Stomach (tissue), 4 donors: ENCODE results near the gene CTDSPL.

ENCODE experiments used
- CTCF ChIP-seq, 7 experiments: fragments of 450-650 bp in 4 of 7; fragments of 200-600 bp in 3 of 7; sonication (generic) in 3 of 7; IDR thresholded peaks; one replicate each; pipeline ENCODE4 v1.5.1; 2016 to 2019; ENCODE audit warnings: antibody characterized with exemption in 7 of 7, control low read depth in 2 of 7, mild to moderate bottlenecking in 1 of 7
- POLR2A ChIP-seq, 4 donors: fragments of 450-650 bp; IDR thresholded peaks; one replicate each; pipeline ENCODE4 v1.6.1; 2016; ENCODE audit warnings: antibody characterized with exemption in 4 of 4, control low read depth in 2 of 4, mild to moderate bottlenecking in 1 of 4, moderate library complexity in 1 of 4

- TF ChIP-seq POLR2A (IDR thresholded peaks at IDR 0.05) (no peak), CTCF (IDR thresholded peaks at IDR 0.05) (no peak)
These were observed 148.3 kb downstream of the CTDSPL start for GRCh38 chr3:38009807-38010591.
